NCI-H82 treated with DMSO at 0.1 percent for 48 hours (cell line): ENCODE data around the gene PIGQ.
A peak's percentile ranks its signal among the peaks of the same experiment; 100 is the strongest.

Source experiments
- DNase-seq: peaks from one replicate; lab custom pipeline; 2025; ENCODE audit not compliant: unreplicated experiment; lab: John Stamatoyannopoulos, UW

PIGQ gene

DNA sequence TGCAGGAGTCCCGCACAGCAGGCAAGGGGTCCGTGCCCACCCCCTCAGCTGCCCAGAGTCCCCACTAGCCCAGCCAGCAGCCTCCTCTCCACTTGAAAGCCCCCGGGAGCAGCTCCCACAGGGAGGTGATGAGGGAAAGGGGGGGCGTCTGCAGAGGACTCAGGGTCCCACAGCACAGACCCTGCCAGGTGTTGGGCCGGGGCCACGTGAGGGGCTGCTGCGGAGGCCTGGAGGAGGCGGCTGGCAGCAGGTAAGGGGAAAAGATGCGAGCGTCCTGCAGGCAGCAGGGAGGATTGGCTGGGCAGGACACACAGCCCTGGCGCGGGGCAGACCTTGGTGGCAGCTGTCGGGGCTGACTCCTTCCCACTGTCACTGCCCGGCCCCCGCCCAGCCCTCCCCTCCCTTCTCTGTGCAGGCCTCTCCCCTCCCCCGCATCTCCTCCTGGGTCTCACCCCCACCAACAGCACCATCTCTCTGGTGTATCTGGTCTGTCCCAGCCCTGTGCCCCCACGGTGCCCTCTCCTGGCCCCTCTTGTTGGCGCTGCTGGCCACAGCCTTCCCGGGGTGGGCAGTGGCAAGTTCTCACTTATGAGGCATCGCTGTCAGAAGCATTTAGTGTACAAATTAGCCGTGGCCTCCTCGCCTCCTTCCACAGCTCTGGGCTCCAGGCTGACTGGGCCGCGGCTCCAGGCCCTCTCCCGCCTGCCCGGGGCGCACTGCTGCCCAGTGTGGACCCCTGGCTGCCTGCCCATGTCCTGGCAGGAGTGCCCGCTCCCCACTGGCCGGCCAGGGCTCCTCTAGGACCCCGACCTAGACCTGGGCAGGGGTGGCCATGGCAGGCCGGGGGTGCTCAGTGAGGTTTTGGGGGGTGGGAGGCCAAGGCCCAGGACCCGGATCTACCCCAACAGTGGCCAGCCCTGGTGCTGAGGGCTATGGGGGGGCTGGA is 14.0 kb upstream of the PIGQ start:
- DNase-seq = no peak

DNA sequence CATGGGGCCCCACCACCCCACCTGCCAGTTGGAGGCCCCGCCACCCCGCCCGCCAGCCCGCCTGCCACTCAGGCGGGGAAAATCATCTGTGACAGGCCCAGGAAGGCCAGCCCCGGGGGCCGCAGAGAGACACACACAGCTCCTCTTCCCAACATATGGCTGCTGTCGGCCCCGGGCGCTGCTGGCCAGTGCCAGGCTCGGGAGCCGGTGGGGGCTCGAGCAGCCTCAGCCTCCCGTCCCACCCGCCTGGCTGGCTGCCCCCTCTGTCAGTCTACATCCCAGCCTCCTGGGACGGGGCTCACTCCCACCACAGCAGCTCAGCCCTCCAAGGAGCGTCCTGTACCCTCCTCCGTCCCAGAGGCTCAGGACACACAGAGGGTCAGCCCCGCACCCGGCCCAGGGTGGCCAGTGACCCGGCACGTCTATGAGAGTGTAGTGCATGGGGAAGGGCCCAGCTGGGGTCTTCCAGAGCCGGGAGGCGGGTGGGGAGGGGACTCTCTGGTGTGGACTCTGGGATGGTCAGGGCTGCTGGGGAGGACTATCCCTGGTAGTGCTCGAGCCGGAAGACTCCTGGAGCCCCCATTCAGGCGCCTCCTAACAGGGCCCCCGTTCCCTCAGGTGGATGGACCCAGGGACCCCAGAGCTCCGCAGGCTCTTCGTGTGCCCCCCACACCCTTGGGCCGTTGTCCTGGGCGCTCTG is 13.1 kb upstream of the PIGQ start:
- no peak for DNase-seq

DNA sequence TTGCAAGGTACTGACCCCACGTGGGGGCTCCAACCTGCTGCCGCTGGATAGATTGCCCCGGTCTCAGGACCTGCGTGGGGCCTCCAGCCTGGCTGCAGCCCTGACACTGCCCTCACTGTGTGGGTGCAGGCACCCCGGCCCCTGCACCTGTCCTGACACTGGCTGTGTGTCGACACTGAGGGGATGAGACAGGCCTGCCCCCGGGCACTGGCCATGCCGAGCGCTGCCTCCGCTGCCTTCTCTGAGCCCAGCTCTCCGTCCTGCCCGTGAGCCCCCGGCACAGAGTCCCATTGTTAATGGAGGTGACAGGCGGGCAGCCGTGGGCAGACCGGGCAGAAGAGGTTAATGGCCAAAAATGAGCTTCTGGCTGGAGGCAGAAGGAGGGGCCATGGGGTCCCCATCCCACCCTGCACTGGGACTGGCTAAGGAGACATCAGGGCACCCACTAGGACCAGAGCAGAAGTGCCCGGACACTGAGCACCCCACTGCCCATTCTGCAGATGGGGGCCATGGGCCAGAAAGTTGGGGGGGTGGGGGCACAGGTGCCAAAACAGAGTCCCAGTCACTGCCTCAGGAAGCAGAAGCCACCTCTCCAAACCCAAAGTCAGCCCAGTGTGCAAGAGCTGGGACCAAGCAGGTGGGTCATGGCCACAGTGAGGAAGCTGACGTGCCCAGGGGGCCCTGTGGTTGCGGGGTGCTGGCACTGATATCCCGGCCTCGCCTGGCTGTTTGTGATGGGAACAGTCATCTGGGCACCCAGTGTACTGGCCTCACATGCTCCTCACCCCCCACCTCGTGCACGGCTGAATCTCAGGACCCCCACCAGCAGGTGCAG is 12.1 kb upstream of the PIGQ start:
- DNase-seq = no peak

DNA sequence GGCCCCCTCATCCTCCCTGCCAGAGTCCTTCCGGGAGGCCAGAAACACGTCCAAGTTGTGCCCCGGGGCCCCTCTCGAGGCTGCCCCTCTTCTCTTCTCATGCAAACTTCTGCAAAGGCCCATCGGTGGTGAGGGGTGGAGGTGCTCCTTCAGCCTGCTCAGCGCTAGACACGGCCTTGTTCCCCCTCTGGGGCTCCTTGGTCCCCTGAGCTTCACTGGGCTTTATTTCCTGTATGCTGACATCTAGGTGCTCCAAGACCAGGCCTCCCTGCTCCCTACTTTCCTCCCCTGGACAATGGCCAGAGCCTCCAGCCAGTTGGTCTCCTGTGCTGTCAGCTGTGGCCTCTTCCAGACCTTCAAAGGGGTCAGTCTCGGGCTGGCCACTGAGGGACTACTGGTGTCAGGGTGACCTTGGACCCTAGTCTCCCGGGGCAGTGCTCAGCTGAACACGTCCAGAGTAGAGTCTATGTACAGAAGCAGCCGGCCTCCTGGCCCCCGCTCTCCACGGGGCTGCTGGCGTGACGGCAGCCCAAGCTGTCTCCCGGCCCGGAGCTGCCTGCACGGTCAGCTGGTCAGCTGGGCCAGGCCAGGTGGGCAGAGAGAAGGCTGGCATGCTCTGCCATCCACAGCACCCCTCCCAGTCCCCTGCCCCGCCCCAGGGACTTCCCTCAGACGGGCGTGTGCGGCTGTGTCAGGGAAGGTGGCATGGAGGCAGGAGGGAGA is 11.3 kb upstream of the PIGQ start:
- no peak for DNase-seq

DNA sequence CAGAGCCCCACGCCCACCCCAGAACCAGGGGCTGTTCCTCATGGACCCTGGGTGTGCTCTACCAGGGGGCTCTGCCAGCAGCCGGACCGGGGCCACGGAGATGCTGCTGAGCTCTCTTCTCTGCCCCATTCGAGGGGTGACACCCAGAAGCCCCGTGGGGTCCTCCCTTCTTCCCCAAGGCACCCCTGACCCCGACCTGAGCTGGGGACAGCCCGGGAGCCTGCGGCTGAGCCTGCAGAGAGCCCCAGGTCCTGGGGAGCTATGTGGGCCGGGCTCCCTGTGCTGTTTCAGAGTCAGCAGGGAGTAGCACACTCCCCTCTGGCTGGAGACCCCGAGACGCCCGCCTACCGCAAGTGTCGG is 10.8 kb upstream of the PIGQ start:
- no peak for DNase-seq

DNA sequence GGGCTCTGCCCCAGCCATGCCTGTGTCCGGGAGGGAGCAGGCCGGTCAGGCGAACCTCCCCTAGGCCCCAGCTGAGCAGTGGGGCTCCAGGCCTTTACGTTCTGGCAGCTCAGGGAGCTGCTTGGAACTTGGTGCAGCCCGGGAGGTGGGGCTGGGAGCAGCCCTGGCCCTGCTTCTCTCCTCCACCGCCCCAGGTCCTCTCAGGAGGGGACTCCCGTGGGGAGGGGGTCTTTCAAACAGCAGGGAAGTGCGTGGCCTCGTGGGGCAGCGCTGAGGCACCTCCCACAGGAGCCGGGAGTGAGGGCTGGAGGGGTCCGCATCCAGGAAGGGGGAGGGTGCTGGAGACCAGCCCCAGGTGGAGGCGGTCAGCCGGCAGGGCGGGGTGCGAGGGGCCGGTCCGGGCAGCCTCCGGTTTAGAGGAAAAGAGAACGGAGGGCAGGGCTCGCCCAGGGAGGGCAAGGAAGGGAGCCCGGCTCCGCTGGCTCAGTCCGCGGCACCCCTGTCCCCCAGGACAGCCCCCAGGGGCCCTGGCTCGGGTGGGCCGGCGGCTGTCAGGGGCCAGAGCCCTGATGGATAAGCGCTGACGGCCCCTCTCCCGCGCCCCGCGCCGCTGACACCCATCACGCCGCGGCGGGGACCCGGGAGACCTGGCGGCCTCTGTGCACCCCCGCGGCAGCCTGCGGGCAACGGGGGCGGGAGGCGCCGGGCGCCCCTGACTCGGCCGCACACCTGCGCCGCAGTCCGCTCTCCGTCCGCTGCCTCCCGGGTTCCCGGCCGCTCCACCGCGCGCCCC is 10.2 kb upstream of the PIGQ start:
- DNase-seq = no peak

DNA sequence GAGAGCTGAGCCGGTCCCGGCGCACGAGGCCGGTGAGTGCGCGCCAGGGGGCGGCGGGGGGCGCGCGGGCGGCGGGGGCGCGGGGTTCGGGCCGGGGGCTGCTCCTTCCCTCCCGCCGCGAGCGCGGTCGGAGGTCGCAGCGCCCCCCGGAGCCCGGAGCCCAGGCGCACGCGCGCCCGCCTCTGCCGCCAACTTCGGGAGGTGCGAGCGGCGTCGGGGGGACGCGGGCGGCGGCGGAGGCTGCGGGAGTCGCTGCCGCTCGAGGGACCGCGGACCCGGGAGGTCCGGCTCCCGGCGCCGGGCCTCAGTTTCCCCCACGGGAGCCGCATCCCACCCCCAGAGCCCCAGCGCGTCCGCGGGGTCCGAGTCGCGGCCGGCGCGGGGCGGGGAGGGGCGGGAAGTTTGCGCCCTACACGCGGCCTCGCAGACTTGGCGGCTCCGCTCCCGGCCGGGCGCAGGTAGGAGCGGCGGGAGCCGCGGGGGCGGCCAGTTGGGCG is 9.5 kb upstream of the PIGQ start, which contains the start of gene PRR35:
TSS of gene PRR35 (plus strand) at position 191 of the 497 bp plus-strand sequence. CDS start 2,901 bp downstream, outside the sequence.
- DNase-seq = no peak

DNA sequence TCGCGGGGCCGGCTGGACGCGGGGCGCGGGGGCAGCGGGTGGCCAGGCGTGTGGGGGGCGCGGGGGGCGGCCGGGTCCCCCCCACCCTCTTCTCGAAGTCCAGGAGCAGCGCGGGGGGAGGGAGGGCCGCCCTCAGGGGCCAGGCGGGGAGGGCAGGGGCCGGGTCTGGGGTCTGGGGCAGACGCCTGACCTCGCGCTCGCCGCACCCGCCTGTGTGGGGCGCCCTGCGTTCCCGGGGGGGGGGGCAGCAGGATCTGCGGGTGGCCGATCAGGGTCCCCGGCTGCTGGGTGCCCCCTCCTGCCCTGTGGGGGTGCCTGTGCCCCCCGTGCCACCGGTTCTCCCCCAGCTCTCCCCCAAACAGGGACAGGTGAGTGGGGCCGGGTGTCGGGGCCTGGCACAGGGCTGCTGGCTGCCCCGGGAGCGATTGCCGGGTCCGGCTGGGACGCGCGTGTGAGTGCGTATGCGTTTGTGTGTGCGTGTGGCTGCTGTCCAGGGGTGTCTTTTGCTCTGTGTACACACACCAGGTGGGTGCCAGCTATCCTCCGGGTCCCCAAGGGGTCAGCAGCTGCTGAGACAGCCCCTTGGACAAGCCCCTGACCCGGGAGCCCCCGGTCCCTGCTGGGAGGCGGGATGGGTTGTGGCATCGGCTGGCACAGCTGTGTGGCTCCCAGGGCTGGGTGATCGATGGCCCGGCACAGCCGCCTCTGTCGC is 8.9 kb upstream of the PIGQ start:
- DNase-seq = no peak

DNA sequence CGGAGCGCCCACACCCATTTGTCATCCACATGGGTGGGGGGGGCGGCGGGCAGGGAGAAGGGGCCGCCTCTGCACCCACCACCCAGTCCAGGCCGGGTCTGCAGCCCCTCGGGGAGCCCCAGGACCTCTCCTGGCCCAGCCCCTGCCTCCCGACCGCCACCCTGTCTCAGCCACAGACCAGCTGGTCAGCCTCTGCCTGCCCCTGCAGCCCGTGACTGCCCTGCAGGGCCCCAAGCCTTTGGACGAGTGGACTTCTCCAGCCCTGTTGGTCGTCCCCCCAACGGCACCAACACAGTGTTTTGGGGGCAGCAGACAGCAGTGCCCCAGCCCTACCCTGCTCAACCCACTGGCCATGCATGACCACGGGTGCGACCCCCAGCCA is 8.4 kb upstream of the PIGQ start:
- no peak for DNase-seq

DNA sequence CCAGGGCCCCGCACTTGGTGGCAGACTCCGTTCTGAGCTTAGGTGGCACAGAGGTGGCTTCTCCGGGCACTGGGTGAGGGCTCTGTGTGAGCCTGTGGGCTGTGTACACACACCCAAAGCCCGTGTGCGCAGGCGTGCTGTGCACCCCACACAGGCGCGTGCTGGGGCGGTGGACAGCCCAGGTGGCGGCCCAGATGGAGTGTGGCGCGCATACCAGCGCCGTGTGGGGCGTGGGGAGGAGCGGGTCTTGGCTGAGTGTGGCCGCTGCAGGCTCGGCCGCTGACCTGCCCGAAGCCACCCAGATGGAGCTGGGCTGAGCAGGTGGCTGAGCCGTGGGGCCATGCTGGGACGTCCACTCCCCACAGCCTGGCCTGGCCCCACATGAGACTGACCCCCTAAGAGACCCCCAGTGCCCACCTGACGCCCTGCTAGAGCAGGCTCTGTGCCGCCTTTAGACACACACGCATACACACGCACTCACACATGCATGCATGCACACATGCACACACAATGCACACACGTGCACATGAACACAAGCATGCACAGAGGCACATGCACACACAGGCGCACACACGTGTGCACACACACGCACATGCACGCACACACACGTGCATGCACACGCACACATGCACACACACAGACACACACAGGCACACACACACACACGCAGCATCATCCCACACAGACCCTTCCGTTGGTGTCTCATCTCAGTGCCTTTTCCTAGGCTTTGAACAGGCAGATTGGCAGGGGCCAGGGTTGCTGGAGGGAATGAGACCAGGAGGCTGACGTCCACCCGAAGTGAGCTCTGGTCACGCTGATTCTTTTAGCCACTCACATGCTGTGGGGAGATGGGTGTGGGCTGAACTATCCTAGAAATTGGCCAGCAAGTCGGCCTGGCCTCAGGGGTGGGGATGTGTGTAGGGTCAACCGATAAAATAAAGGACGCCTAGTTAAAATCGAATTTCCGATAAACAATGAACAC is 7.5 kb upstream of the PIGQ start:
- DNase-seq = no peak

DNA sequence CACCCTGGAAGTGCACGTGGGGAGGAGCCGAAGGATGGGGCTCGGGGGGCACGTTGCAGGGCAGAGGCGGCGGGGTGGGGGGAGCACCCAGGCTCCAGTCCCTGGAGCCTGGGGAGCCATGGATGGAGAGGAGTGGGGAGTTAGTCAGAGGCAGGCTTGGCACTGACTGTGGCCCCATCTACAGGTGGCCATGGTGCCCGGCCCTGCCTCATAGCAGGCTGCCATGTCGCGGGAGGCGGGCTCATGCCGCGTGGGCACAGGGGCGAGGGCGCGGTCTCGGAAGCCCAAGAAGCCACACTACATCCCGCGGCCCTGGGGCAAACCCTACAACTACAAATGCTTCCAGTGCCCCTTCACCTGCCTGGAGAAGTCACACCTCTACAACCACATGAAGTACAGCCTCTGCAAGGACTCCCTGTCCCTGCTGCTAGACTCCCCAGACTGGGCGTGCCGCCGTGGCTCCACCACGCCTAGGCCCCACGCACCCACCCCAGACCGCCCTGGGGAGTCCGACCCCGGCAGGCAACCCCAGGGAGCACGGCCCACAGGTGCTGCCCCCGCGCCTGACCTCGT is 6.6 kb upstream of the PIGQ start:
- DNase-seq = no peak

DNA sequence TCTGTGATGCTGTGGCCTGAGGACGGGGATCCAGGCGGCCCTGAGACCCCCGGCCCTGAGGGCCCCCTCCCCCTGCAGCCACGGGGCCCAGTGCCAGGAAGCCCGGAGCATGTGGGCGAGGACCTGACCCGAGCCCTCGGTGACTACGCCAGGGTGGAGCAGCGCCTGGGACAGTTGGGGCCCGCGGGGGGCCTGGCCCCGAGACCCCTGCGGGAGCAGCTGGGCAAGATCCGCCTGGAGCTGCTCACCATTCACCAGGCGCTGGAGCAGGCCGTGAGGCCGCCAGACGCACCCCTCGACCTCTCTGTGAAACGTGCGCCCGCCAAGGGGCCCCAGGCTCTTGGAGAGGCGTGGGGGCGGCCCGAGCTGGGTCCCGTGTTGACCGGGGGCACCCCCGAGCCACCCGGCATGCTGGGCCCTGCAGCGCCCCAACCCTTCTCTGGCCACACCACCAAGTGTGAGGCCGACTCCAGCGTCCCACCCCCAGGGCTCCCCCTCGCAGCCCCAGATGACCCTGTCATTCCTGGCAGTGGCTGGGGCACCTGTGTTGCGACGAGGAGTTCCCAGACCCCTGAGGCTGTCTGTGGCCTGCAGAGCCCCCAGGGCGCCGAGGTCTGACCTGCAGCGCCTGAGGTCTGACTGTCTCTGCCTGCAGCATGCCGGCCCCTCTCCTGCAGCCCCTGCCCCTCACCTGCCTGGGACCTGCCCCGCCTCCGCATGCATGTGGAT is 4.9 kb upstream of the PIGQ start:
- DNase-seq = no peak

DNA sequence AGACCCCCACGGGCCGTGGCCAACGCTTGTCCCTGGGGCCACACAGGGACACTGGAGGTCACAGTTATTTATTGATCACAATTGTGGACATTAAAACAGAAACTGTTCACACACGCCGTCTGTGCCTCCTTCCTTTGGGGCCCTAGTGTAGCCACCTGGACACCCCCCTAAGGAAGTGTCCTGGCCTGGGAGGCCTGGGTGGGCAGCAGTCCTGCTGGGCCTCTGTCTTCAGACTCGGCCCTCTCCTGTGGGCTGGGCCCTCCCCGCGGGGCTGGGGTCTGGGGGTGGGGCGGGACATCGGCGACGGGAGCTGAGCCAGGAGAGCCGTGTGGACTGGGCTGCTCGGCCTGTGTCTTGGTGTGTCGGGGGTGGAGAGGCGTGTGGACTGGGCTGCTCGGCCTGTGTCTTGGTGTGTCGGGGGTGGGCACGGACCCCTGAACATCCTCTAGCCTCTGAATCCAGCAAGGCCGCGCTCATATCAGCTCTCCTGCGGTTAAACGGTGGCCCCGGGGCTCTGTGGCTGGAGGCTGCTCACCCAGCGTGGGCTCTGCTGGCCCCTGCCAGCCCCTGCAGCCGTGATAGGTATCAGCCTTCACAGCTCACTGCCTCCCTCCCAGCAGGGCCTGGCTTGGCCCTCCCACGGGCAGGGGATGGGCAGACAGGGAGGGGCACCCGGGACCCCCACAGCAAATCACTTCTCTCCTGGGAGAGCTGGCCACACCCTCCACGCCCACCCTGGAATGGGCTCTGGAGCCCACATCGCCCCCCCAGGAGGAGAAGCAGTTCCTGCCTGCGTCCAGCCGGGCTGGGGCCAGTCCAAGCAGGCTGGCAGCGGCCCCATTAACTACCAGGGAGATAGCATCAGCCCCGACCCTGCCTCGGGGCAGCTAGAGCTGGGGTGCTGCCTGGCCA is 4.1 kb upstream of the PIGQ start:
- no peak for DNase-seq

DNA sequence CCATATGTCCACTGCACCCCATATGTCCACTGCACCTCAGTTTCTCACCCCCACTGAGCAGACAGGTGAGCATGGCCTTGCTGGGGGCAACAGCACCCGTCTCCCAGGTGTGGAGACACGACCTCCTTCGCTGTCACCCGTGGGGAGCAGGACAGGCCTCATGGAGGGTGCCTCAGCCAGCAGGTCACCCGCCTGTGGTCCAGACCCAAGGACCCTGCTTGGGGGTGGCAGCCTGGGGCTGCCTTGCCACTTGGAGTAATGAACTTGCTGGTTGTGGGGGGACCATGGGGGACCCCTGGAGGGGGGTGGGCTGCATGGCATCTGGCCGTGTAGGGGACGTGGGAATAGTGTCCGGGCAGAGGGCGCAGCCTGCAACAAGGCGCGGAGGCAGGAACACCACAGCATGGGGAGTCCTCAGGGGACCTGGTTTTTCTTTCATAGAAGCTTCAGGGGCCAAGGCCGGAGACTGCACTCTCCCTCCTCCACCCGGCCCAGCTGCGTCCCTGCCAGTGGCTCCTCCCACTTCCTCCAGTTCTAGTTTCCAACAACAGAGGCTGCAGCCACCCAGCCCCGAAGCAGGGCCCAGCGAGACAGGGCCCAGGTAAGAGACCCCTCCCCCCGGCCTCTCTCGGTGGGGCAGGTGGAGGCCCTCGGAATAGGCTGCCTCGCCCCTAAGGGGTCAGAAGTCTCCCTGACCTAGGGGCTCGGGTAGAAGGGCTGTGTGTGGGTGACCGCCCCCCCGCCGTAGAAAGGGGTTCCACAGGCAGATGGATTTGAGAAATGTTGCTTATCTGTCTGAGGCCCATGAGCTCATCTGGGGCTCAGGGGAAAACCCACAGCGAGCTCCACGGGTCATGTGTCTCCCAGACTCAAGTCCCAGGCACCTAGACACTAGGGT is 3.0 kb upstream of the PIGQ start, which contains the start of gene NHLRC4:
TSS of gene NHLRC4 (plus strand) at position 531 of the 898 bp plus-strand sequence. CDS start 1,043 bp downstream, outside the sequence.
- peak; percentile 20 for DNase-seq
